CD8-positive, alpha-beta memory T cell (primary cell): ENCODE results near the gene CAMK2D. TPM values are rescaled to one million over a fixed set of nuclear protein-coding genes. Genes with fewer than 3 reads are reported as not detected.
A peak's percentile ranks its signal among the peaks of the same experiment; 100 is the strongest.

ENCODE experiments used
- CTCF ChIA-PET: fragments of 350-600 bp; sonication (Branson Sonifier 250); formaldehyde crosslinking; loops from one replicate; lab custom pipeline; 2021; ENCODE audit warnings: antibody characterized with exemption; lab: Charles Lee
- POLR2A ChIA-PET: fragments of 350-600 bp; sonication (Branson Sonifier 250); formaldehyde crosslinking; loops from one replicate; lab custom pipeline; 2021; ENCODE audit warnings: antibody characterized with exemption; lab: Charles Lee
- DNase-seq, 5 donors: peaks; one replicate each; pipeline versions ENCODE4 v3.0.0 to v3.0.0-alpha.2; 2020 to 2022; ENCODE audit warnings: mixed read lengths in 1 of 5
- H3K27ac ChIP-seq: one replicate; pipeline ENCODE4 v1.7.0; 2013; ENCODE audit warnings: low read depth, mild to moderate bottlenecking, low read length, moderate library complexity
- H3K27me3 ChIP-seq: 2 replicates; pipeline ENCODE4 v1.7.0; 2013; ENCODE audit warnings: low read length, mild to moderate bottlenecking; ENCODE audit not compliant: insufficient read depth, poor library complexity, severe bottlenecking
- H3K36me3 ChIP-seq: 2 replicates; pipeline ENCODE4 v1.7.0; 2013; ENCODE audit warnings: mild to moderate bottlenecking, low read length, moderate library complexity; ENCODE audit not compliant: insufficient read depth
- H3K4me1 ChIP-seq: 2 replicates; pipeline ENCODE4 v1.7.0; 2013; ENCODE audit warnings: mild to moderate bottlenecking, low read length, moderate library complexity; ENCODE audit not compliant: insufficient read depth
- H3K4me3 ChIP-seq: 2 replicates; pipeline ENCODE4 v1.7.0; 2013; ENCODE audit warnings: mild to moderate bottlenecking, low read length
- H3K9me3 ChIP-seq: 2 replicates; pipeline ENCODE4 v1.7.0; 2013; ENCODE audit warnings: mild to moderate bottlenecking, low read length
- H3K27ac Mint-ChIP-seq, 8 donors: one replicate each; pipeline ENCODE4 v1.8.0; 2020 to 2021; ENCODE audit warnings: mixed read lengths in 8 of 8, mild to moderate bottlenecking in 6 of 8, inconsistent platforms in 3 of 8, moderate library complexity in 3 of 8
- H3K27me3 Mint-ChIP-seq, 2 donors: one replicate each; pipeline ENCODE4 v1.8.0; 2020 to 2021; ENCODE audit warnings: mixed read lengths in 2 of 2, mild to moderate bottlenecking in 1 of 2, moderate library complexity in 1 of 2
- H3K36me3 Mint-ChIP-seq, 3 donors: one replicate each; pipeline ENCODE4 v1.8.0; 2020 to 2021; ENCODE audit warnings: mixed read lengths in 3 of 3, inconsistent platforms in 1 of 3, mild to moderate bottlenecking in 1 of 3
- H3K4me1 Mint-ChIP-seq, 3 donors: one replicate each; pipeline ENCODE4 v1.8.0; 2020 to 2021; ENCODE audit warnings: mixed read lengths in 3 of 3, inconsistent platforms in 1 of 3, mild to moderate bottlenecking in 1 of 3
- H3K4me3 Mint-ChIP-seq, 7 donors: one replicate each; pipeline ENCODE4 v1.8.0; 2020 to 2021; ENCODE audit warnings: mixed read lengths in 7 of 7, mild to moderate bottlenecking in 6 of 7, moderate library complexity in 4 of 7, inconsistent platforms in 2 of 7
- H3K9me3 Mint-ChIP-seq, 5 donors: one replicate each; pipeline ENCODE4 v1.8.0; 2020 to 2022; ENCODE audit warnings: mixed read lengths in 5 of 5, mild to moderate bottlenecking in 3 of 5, moderate library complexity in 2 of 5, inconsistent platforms in 1 of 5
- polyA plus RNA-seq: library from polyadenylated mRNA; unstranded; fragments of 300-500 nt; fragmentation: Illumina TruSeq; gene quantifications from one replicate; pipeline ENCODE4 v1.2.3, GENCODE V29; 2021
- total RNA-seq, 2 experiments: library from RNA; stranded (reverse); gene quantifications; one replicate each; pipeline ENCODE4 v1.2.3, GENCODE V29; 2021

CAMK2D gene
- total and polyA plus RNA-seq, 3 experiments from 2014 or later = 19.6 to 57.6 (median 56.0) TPM

DNA sequence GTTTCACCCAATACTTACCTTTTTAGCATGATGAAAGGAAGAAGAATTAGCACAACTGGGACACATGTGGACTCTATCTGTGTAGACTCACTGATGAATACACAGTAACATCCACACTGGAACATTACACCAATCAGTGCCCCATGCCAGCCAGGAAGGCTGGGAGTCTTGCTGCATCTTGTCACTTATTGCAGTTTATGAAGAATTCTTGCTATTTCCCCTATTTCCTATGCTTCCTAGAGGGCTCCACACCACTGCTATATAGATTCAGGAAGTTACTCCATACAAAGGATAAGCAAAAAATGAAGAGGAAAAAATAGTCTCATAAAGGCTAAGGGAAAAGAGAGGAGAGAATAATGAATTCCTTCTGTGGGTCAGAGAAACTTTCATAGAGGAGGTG, 201.0 kb downstream of the CAMK2D start:
- no peak for DNase-seq
- H3K4me1 Mint-ChIP-seq = peaks cover 29 to 35% (median 30%) of the 10 kb centered on the region in 3 donors
- H3K4me3 ChIP-seq = no peak overlapping the region
- H3K27ac Mint-ChIP-seq = no peak overlapping the region
- no peaks in the 10 kb centered on the region for H3K27me3 Mint-ChIP-seq
- H3K27ac ChIP-seq = no peak overlapping the region
- POLR2A ChIA-PET = no interaction called here
- H3K9me3 ChIP-seq = no peaks in the 10 kb centered on the region
- no peak overlapping the region for H3K4me3 Mint-ChIP-seq
- H3K4me1 ChIP-seq = peaks cover 24% of the 10 kb centered on the region
- CTCF ChIA-PET = interaction anchor here (2.5 to 5.2 kb wide), 2 partner anchors 13 kb away, joined by 11 to 25 read pairs; no protein-coding TSS in a partner anchor
- H3K36me3 ChIP-seq = no peaks in the 10 kb centered on the region
- no peaks in the 10 kb centered on the region for H3K27me3 ChIP-seq
- no peaks in the 10 kb centered on the region for H3K9me3 Mint-ChIP-seq
- H3K36me3 Mint-ChIP-seq = peaks cover 0 to 3% (median 2%) of the 10 kb centered on the region in 3 donors

DNA sequence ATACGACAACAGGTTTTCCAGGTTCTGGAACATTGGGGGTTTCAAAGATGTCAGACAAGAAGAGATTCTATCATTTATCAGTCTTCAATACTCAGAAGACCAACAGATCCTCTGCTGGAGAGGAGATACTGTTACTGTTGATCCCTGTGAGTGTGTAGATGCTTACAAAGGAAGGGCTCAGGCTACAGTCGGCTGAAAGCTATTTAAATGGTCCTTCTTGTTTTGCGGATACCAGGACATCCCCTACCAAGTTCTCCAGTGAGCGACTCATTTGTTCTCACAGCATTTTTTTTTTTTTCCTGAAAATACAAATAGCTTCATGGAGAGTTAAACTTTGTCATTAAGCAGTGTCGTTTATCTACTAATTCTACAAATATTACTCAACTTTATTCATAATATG, 201.6 kb downstream of the CAMK2D start:
- peaks cover 23 to 29% (median 23%) of the 10 kb centered on the region in 3 donors for H3K4me1 Mint-ChIP-seq
- no peak overlapping the region for H3K4me3 Mint-ChIP-seq
- no peaks in the 10 kb centered on the region for H3K9me3 Mint-ChIP-seq
- ChIA-PET CTCF (interaction anchor here (5.2 kb wide), 1 partner anchor 12 kb away, joined by 25 read pairs; no protein-coding TSS in a partner anchor), POLR2A (no interaction called here)
- no peaks in the 10 kb centered on the region for H3K27me3 Mint-ChIP-seq
- peaks cover 0 to 3% (median 2%) of the 10 kb centered on the region in 3 donors for H3K36me3 Mint-ChIP-seq
- H3K27ac ChIP-seq = no peak overlapping the region
- H3K27me3 ChIP-seq = no peaks in the 10 kb centered on the region
- H3K36me3 ChIP-seq = no peaks in the 10 kb centered on the region
- no peak overlapping the region for H3K27ac Mint-ChIP-seq
- H3K4me3 ChIP-seq = no peak overlapping the region
- H3K4me1 ChIP-seq = peaks cover 18% of the 10 kb centered on the region
- no peaks in the 10 kb centered on the region for H3K9me3 ChIP-seq
- no peak for DNase-seq

DNA sequence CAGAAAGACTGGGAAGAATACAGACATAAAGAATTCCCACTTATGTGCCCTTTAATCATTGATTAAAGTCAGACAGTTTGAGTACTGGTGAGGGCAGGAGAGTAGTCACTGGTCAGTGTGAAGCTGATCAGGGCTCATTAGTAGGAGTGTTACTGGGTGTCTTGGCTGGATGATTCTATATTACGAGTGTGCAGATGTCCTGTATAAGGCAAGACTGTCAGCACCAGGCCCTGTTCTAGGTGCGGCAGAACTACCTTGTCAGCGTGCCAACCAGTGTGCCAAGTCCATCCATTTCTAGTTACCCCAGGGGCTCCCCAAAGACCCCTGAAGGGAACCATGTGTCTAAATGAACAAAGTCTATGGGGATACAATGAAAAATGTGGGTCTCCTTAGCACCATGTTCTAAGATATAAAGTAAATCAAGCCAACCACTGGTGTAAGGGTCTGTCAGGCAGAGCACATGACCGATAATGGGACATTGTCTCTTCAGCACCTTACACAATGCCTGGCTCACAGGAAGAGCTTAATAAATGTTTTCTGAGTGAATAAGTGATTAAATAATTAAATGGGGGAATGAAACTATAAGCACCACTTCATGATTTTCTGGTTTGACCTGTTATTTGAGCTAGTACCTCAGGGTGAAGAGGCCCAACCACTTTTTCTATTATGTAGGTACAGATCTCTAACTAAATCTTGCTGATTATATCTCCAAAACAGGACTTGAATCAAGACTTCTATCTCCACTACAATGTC, 205.0 kb downstream of the CAMK2D start:
- ChIA-PET POLR2A (no interaction called here), CTCF (interaction anchor here (1.0 to 5.2 kb wide), 3 partner anchors 9 to 133 kb away, joined by 3 to 25 read pairs (median 3); no protein-coding TSS in a partner anchor)
- peaks cover 5 to 8% (median 7%) of the 10 kb centered on the region in 3 donors for H3K4me1 Mint-ChIP-seq
- Histone ChIP-seq H3K27me3 (no peaks in the 10 kb centered on the region), H3K4me1 (no peaks in the 10 kb centered on the region), H3K9me3 (no peaks in the 10 kb centered on the region), H3K36me3 (no peaks in the 10 kb centered on the region), H3K27ac (no peak overlapping the region), H3K4me3 (no peak overlapping the region)
- no peak for DNase-seq
- H3K4me3 Mint-ChIP-seq = no peak overlapping the region
- H3K9me3 Mint-ChIP-seq = no peaks in the 10 kb centered on the region
- H3K36me3 Mint-ChIP-seq = peaks cover 0 to 7% (median 5%) of the 10 kb centered on the region in 3 donors
- no peak overlapping the region for H3K27ac Mint-ChIP-seq
- no peaks in the 10 kb centered on the region for H3K27me3 Mint-ChIP-seq

DNA sequence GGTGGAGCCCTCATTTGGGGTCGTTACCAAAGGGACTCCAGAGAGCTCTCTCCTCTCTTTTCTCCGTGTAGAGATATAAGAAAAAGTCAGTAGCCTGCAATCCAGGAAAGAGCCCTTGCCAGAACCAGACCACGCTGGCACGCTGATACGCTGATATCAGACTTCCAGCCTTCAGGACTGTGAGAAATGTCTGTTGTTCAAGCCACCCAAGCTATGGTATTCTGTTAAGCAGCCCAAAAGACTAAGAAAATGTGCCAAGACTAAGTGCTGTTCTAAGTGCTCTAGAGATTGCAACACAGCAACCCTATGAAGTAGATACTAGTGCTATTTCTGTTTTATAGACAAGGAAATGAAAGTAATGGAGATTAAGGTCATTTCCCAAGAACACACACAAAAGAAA, 205.7 kb downstream of the CAMK2D start:
- POLR2A ChIA-PET = no interaction called here

DNA sequence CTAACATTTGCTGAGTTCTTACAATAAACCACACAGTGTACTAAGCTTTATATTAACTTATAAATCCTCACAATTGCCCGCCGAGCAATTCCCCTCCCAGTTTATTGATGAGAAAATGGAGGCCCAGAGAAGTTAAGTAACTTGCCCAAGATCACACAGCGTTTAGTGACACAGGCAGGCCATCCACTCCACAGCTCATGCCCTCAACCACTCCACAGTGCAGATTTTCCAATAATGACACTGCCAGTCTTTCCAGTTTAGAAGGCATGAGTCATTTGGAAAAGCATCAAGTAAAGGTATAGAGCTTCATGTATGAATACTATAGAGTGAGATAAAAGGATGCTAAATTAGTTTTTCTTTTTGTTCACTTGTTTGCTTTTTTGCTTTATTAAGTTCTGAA, 208.5 kb downstream of the CAMK2D start:
- no peaks in the 10 kb centered on the region for H3K27me3 ChIP-seq
- Mint-ChIP-seq H3K9me3 (no peaks in the 10 kb centered on the region), H3K27me3 (no peaks in the 10 kb centered on the region), H3K4me3 (no peak overlapping the region), H3K27ac (peak overlapping the region in 3 of 8 donors; percentile 24 to 73 (median 46)), H3K36me3 (peaks cover 0 to 10% (median 2%) of the 10 kb centered on the region in 3 donors), H3K4me1 (peaks cover under 1 to 11% (median 9%) of the 10 kb centered on the region in 3 donors)
- H3K27ac ChIP-seq = no peak overlapping the region
- H3K9me3 ChIP-seq = no peaks in the 10 kb centered on the region
- no peaks in the 10 kb centered on the region for H3K36me3 ChIP-seq
- POLR2A ChIA-PET = interaction anchor here (1.2 kb wide), 1 partner anchor 9 kb away, joined by 4 read pairs; no protein-coding TSS in a partner anchor
- CTCF ChIA-PET = interaction anchor here (1.3 kb wide), 1 partner anchor 10 kb away, joined by 3 read pairs; no protein-coding TSS in a partner anchor
- no peak for DNase-seq
- H3K4me1 ChIP-seq = no peaks in the 10 kb centered on the region
- H3K4me3 ChIP-seq = no peak overlapping the region

More for the DNA sequence above, 205.7 kb downstream of the CAMK2D start:
- H3K27me3 Mint-ChIP-seq = no peaks in the 10 kb centered on the region
- CTCF ChIA-PET = interaction anchor here (5.2 kb wide), 1 partner anchor 8 kb away, joined by 25 read pairs; no protein-coding TSS in a partner anchor
- H3K27ac ChIP-seq = no peak overlapping the region
- no peaks in the 10 kb centered on the region for H3K9me3 Mint-ChIP-seq
- H3K36me3 ChIP-seq = no peaks in the 10 kb centered on the region
- no peak for DNase-seq
- H3K27ac Mint-ChIP-seq = no peak overlapping the region
- no peak overlapping the region for H3K4me3 ChIP-seq
- H3K4me1 ChIP-seq = no peaks in the 10 kb centered on the region
- H3K9me3 ChIP-seq = no peaks in the 10 kb centered on the region
- no peaks in the 10 kb centered on the region for H3K27me3 ChIP-seq
- H3K4me1 Mint-ChIP-seq = peaks cover 4 to 7% (median 7%) of the 10 kb centered on the region in 3 donors
- peaks cover 0 to 9% (median 5%) of the 10 kb centered on the region in 3 donors for H3K36me3 Mint-ChIP-seq
- no peak overlapping the region for H3K4me3 Mint-ChIP-seq

DNA sequence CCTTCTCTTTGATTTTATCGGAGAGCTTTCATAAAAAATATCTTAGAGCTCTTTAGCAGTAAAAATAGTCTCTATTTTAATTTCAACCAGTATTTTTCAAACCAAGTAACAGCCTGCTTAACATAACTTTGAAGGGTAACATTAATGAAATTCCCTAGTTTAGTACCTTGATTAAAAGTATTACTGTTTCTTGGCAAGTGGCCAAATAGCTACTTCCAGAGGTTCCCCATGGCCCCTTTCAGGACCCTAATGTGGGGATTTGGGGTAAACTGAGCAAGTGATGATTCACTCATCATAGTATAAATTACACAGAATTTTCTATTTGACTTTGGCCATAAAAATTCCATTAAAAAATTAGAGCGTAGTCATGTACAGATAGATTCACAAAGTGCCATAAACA, 211.0 kb downstream of the CAMK2D start:
- Mint-ChIP-seq H3K27me3 (no peaks in the 10 kb centered on the region), H3K9me3 (no peaks in the 10 kb centered on the region), H3K27ac (no peak overlapping the region), H3K4me1 (peaks cover 13 to 16% (median 15%) of the 10 kb centered on the region in 3 donors), H3K4me3 (no peak overlapping the region), H3K36me3 (peaks cover 0 to 11% (median 2%) of the 10 kb centered on the region in 3 donors)
- no peak for DNase-seq
- Histone ChIP-seq H3K36me3 (no peaks in the 10 kb centered on the region), H3K4me3 (no peak overlapping the region), H3K27ac (no peak overlapping the region), H3K9me3 (no peaks in the 10 kb centered on the region), H3K4me1 (peaks cover 8% of the 10 kb centered on the region), H3K27me3 (no peaks in the 10 kb centered on the region)
- ChIA-PET POLR2A (no interaction called here), CTCF (interaction anchor here (0.9 to 3.0 kb wide), 3 partner anchors 14 to 210 kb away, joined by 3 to 7 read pairs (median 6); no protein-coding TSS in a partner anchor)

- H3K27me3 Mint-ChIP-seq = no peaks in the 10 kb centered on the region
- peaks cover 0 to 18% (median 2%) of the 10 kb centered on the region in 3 donors for H3K36me3 Mint-ChIP-seq
- Histone ChIP-seq H3K4me1 (peaks cover 8% of the 10 kb centered on the region), H3K9me3 (no peaks in the 10 kb centered on the region), H3K4me3 (no peak overlapping the region), H3K36me3 (no peaks in the 10 kb centered on the region), H3K27ac (no peak overlapping the region), H3K27me3 (no peaks in the 10 kb centered on the region)
- ChIA-PET POLR2A (interaction anchor here (0.9 to 1.6 kb wide), 3 partner anchors 210 to 214 kb away, joined by 3 to 5 read pairs (median 4); no protein-coding TSS in a partner anchor), CTCF (interaction anchor here (0.6 to 2.3 kb wide), 25 partner anchors 10 to 523 kb away, joined by 3 to 25 read pairs (median 4); no protein-coding TSS in a partner anchor)
- no peak overlapping the region for H3K4me3 Mint-ChIP-seq
- peak overlapping the region in 6 of 8 donors; percentile 0 to 80 (median 45) for H3K27ac Mint-ChIP-seq
- H3K9me3 Mint-ChIP-seq = no peaks in the 10 kb centered on the region
- no peak for DNase-seq
- H3K4me1 Mint-ChIP-seq = peaks cover 13 to 16% (median 15%) of the 10 kb centered on the region in 3 donors
Measured at GRCh38 chr4:113548303-113548702, 213.2 kb downstream of the CAMK2D start.
